ENCODE data around the gene CARD11.

The CARD11 gene

DNA sequence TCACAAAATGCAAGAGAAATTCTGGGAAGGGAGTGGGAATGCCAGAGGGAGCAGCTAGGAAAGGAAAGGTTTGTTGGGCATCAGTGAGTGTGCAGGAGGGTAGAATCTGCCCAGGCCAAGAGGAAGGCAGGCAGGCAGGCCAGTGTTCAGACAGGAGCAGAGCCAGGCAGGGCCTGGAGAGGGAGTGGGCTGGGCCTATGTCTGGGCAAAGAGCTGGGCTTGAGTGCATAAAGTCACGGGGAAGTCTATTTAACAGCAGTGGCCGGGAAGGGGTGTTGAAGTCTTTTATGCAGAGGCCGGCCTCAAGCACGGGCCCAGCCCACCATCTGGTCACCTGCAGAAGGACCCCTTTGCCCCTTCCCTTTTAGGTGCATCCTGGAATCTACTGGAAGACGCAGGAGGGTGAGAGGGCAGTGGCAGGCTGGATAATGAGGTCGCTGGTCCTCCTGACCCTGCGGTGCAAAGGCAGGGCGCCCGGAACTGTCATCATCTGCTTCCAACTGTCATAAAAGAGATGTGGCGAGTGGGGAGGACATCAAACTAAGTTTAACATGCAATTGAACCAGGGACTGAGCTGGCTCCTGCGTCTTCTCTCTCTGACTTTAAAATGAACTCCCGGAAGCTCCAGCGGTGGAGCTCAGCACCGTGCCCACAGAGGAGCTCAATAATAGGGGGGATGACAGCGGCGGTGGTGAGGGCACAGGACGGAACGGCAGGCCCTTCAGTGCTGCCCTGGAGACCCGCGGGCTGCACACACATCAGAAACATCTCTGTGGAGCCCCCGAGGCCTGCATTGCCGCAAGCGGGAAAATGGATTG, 29.5 kb downstream of the CARD11 start:
- no peak for DNase-seq

DNA sequence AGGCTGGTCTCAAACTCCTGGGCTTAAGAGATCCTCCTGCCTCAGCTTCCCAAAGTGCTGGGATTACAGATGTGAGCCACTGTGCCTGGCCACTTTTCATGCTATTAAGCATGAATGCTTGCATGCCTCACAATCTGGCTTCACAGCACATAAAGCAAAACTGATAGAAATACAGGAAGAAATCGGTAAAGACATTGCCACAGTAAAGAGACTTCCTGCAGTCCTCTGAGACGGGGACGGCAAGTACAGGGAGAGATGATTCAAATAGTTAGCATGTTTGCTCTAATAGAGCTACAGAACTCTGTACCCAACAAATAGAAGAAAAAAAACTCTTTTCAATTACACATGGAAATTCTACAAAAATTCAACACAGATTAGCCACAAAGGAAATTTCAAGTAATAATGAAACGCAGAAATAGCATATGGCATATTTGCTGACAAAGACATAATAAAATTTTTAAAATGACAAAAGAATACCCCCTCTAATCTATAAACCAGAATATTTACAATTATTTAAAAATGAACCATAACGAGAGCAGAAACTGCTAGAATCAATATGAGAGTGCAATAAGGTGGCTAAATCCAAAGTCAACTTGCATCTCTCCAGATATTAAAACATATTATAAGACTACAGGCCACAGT, 32.3 kb downstream of the CARD11 start:
- no peak for DNase-seq

DNA sequence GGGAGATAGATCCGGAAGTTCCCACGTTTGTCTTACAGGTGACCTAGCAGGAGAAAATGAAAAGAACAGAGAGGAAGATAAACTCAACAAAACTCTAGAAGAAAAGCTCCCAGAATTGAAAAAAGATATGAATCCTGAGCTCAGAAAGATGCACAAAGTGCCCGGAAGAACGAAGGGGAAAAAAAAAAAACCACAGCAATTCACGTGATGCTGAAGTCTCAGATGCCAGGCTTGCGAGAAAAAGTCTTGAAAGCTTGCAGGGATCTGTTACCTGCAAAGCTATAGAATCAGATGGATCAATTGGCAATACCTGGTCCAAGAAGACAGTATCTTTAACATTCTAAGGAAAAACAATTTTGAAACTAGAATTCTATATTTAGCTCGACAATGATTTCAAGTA, 33.5 kb downstream of the CARD11 start:
- no peak for DNase-seq

- DNase-seq, result no peak
These were observed 34.6 kb downstream of the CARD11 start for GRCh38 chr7:3009086-3009485.

- no peak for DNase-seq
These were observed 35.3 kb downstream of the CARD11 start for GRCh38 chr7:3008386-3008785.

DNA sequence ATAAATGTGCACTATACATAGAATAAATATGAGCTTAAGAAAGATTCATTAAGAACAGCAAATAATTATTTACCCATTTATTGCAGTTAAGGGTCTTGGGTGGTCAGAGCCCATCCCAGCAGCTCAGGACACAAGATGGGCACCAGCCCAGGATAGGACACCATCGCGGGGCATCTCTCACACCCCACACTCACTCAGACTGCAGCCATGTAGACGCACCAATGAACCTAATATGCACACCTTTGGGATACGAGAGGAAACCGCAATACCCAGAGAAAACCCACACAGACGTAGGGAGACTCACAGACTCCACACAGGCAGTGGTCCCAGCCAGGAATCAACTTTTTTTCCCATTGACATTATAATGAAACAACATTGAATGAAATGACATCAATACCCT, 36.0 kb downstream of the CARD11 start:
- no peak for DNase-seq

DNA sequence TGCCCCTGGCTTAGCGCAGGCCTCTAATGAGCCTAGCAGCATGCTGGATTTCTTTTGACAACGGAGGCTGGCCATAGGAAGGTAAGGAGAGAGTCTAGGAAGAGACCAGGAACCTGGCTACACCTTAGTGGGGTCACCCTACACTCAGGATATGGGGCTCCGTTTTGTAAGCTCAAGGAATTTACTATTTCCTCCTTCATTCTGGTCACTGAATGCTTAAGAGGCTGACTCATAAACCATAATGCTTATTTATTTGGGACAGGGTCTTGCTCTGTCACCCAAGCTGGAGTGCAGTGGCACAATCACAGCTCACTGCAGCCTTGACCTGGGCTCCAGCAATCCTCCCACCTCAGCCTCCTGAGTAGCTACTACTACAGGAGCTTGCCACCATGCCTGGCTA, 38.4 kb downstream of the CARD11 start:
- DNase-seq, result no peak

DNA sequence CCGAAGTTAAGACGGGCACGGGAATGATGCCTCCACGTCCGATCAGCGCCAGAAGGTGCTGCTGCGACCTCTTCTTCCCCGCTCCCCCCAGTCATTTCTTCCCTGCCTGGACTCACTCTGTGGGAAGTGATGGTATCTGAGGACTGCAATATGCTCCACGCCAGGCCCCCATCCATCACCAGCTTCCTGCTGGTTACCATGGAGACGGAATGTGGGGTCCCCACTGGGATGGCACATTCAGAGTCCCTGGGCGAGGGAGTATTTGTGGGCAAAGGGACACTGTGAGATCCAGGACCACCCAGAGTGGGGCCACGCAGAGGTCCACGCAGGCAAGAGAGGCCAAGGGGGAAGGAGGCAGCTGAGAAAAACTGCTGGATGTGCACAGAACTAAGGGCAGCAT, 39.7 kb downstream of the CARD11 start:
- DNase-seq, result no peak

DNA sequence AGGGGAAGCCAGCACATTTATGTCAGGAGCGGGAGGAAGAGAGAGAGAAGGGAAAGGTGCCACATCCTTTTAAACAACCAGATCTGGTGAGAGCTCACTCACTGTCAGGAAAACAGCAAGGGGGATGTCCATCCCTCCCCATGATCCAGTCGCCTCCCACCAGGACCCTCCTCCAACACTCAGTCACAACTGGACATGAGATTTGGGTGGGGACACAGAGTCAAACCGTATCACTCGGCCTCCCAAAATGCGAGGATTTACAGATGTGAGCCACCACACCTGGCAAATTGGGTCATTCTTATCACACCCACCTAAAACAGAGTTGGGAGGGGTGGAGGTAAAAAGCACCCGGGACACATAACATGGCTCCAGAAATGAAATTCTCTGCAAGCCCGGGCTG, 41.0 kb downstream of the CARD11 start:
- no peak for DNase-seq

DNA sequence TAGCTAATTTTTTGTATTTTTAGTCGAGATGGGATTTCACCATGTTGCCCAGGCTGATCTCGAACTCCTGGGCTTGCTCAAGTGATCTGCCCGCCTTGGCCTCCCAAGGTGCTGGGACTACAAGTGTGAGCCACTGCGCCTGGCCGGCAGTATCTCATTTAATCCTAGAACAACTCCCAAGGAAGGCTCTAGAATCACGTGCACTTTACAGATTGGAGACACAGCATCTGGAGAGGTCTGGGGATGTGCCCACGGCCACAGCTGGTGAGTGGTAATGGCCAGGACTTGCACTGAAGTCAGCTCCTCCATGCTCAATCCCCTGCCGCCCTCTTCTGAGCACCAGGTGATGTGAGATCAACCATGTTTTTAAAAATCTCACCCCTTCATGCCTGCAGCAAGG, 43.1 kb downstream of the CARD11 start:
- no peak for DNase-seq

DNA sequence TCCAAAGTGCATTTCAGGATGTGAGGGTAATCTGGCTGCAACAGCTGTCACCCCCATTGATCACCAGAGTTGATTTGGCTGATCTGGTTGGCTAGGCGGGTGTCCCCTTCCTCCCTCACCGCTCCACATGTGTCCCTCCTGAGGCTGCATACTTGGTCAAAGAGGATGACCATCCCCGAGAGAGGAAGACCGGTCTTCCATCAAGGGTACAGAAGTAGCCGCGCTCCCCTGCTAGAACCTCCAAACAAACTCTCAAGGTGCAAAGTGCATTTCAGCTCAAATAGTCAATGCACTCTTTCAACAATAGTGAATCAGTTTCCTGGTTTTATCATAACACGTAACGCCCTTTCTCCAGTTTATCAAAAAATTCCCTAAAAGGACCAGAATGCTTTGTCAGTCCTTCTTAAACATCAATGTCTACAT, 44.6 kb downstream of the CARD11 start:
- no peak for DNase-seq

- no peak for DNase-seq
These were observed 46.7 kb downstream of the CARD11 start for GRCh38 chr7:2997014-2997413.

DNA sequence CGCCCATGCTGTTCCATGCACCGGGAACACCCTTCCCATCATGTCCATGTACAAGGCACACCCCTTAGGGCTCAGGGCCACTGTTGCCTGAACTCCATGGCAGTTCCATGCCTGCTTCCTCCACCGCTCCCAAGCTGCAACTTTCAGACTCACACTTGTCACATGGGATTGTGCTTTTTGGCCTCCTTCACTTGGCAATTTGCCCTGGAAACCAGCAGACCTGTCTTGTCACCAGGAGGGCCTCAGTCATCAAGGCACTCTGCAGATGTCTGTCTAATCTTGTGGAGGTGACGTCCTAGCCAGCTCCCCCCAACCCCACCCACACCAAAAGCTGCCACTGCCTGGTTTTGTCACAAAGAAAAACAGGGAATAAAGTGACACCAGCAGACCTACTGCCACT, 47.5 kb downstream of the CARD11 start:
- no peak for DNase-seq

GRCh38 chr7:2993868-2994267, 49.8 kb downstream of the CARD11 start:
- no peak for DNase-seq

- DNase-seq, result no peak
These were observed 50.3 kb downstream of the CARD11 start for GRCh38 chr7:2993396-2993795.

DNA sequence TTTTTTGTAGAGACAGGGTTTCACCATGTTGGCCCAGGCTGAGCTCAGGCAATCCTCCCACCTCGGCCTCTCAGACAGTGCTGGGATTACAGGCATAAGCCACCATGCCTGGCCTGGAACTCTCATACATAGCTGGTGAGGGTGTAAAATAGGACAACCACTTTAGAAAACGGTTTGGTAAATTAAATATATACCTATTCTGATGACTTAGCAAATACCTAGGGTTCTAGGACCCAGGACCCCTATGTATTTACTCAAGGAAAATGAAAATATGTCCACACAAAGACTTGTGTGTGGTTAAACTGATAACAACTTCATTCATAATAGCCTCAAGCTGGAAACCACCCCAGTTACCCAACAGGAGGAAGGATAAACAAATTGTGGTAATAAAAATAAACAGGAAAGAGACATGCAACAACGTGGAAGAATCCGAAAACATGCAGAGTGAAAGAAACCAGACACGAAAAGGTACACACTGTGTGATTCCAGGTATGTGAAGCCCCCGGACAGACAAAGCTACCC, 52.7 kb downstream of the CARD11 start:
- DNase-seq, result no peak

GRCh38 chr7:2986561-2986960, 57.1 kb downstream of the CARD11 start:
- no peak for DNase-seq

DNA sequence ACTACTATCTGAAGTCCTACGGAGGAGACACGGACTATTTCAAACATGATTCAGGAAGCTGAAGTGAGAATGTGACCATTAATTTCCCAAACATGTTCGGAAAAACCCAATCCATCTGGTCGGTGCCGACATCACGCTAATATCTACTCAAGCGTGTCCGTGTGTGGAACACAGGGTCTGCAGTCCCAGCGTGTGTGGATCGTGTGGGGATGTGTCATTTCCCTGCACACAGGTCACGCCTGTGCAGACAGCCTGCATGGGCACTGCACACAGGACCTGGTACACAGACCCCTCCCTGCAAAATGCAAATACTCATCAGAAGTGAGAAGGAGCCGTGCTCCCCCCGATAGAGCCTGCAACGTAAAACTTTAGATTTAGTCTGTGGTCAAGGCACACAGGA, 57.8 kb downstream of the CARD11 start:
- DNase-seq, result no peak

GRCh38 chr7:2984091-2984490, 59.6 kb downstream of the CARD11 start:
- no peak for DNase-seq

GRCh38 chr7:2983586-2983985, 60.1 kb downstream of the CARD11 start:
- DNase-seq, result no peak

GRCh38 chr7:2982831-2983230, 60.8 kb downstream of the CARD11 start:
- DNase-seq, result no peak

GRCh38 chr7:2982401-2982800, 61.3 kb downstream of the CARD11 start:
- no peak for DNase-seq

- DNase-seq, result no peak
These were observed 62.6 kb downstream of the CARD11 start for GRCh38 chr7:2981103-2981480.

- no peak for DNase-seq
These were observed 63.1 kb downstream of the CARD11 start for GRCh38 chr7:2980401-2981102.
